ENCODE data around the gene LDLRAD3.

LDLRAD3 gene

GRCh38 chr11:36274414-36274813 lies 330.6 kb downstream of the LDLRAD3 start:
- no peak for DNase-seq (ENCODE audit: low read depth)

GRCh38 chr11:36278531-36279282 lies 334.8 kb downstream of the LDLRAD3 start:
- no peak for DNase-seq (ENCODE audit: low read depth)

DNA sequence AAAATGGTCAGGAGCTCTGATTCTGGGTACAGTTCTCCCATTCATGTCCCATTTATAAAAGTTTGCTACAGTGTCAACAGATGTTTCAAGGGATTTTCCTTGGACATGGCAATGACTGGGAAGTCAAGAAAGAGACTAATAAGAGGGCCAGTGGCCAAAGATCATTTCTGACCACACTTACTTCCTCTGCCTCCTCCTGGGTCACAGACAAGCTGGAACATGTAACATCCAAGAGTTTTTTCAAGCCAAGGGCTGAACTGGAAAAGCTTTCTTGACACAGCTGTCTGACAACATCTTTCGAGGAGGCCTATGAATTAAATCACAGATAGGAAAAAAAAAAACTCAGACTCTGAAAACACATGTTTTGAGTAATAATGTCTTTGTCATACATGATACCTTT lies 336.7 kb downstream of the LDLRAD3 start:
- DNase-seq (ENCODE audit: low read depth) = no peak

Measured in stimulated activated CD8-positive, alpha-beta memory T cell treated with anti-CD3 and anti-CD28 coated beads, Interleukin-7, amount 100 ng/mL, for 24 hours (primary cell).